ENCODE results near the gene PEX12. TPM values are rescaled to one million over a fixed set of nuclear protein-coding genes. Genes with fewer than 3 reads are reported as not detected.

The PEX12 gene
- total and polyA plus RNA-seq, 9 of the 15 experiments (the other 6 are each of a cell fraction or from before 2014, with no cell fraction given) = 4.0 to 12.4 (median 6.4) TPM

GRCh38 chr17:35560703-35561102, 17.7 kb downstream of the PEX12 start, which contains the start of gene SLFN14 (continued):
- TF ChIP-seq ZBTB34 (CRISPR knock-in tag; IDR thresholded peaks at IDR 0.05) = no peak
- TF ChIP-seq ZNF165 (CRISPR knock-in tag; IDR thresholded peaks at IDR 0.05; ENCODE audit: borderline replicate concordance) = no peak
- no peak for TF ChIP-seq GABPB2 (CRISPR knock-in tag; conservative IDR thresholded peaks at IDR 0.05)
- TF ChIP-seq KLF16 (IDR thresholded peaks at IDR 0.05) = peak; percentile 99
- peak; percentile 98 for TF ChIP-seq NBN (IDR thresholded peaks at IDR 0.05; ENCODE audit: low read depth)
- TF ChIP-seq EZH2 (IDR thresholded peaks at IDR 0.05; ENCODE audit: borderline replicate concordance, low read depth, low read length) = no peak
- TF ChIP-seq MAFK (IDR thresholded peaks at IDR 0.05; ENCODE audit: low read length) = peak; percentile 55
- TF ChIP-seq TAF7 (tag; IDR thresholded peaks at IDR 0.05) = no peak
- peak; percentile 98 for TF ChIP-seq TCF3 (CRISPR knock-in tag; IDR thresholded peaks at IDR 0.05)
- peak; percentile 93 for TF ChIP-seq MEIS2 (IDR thresholded peaks at IDR 0.05; ENCODE audit: partially characterized antibody)
- peak; percentile 99 for TF ChIP-seq MTA2 (IDR thresholded peaks at IDR 0.05; ENCODE audit: low read depth)
- peak; percentile 60; the same call in 1 of the 2 replicates for TF ChIP-seq MAFG (tag; conservative IDR thresholded peaks at IDR 0.05)
- TF ChIP-seq TRIM28 (IDR thresholded peaks at IDR 0.05) = peak; percentile 21; the same call in 1 of the 2 replicates
- peak; percentile 69 for TF ChIP-seq VEZF1 (CRISPR knock-in tag; IDR thresholded peaks at IDR 0.05)
- no peak for TF ChIP-seq ATF6 (CRISPR knock-in tag; IDR thresholded peaks at IDR 0.05)
- no peak for TF ChIP-seq IRF1 (CRISPR knock-in tag; IDR thresholded peaks at IDR 0.05; ENCODE audit: borderline replicate concordance)
- no peak for TF ChIP-seq HDAC8 (tag; IDR thresholded peaks at IDR 0.05)
- TF ChIP-seq MXD1 (CRISPR knock-in tag; IDR thresholded peaks at IDR 0.05; ENCODE audit: borderline replicate concordance, poor library complexity, severe bottlenecking) = no peak
- TF ChIP-seq USF1 (CRISPR knock-in tag; IDR thresholded peaks at IDR 0.05) = no peak
- no peak for TF ChIP-seq KDM5B (IDR thresholded peaks at IDR 0.05; ENCODE audit: insufficient replicate concordance, low read depth, low read length)
- no peak for TF ChIP-seq HNRNPK (IDR thresholded peaks at IDR 0.05; ENCODE audit: low read depth, low read length, poor library complexity, severe bottlenecking)
- peak; percentile 85 for TF ChIP-seq HES1 (IDR thresholded peaks at IDR 0.05; ENCODE audit: low read depth)

Data from K562 (cell line).